HepG2 (cell line): Measurements from ENCODE around the gene YPEL4. TPM values are rescaled to one million over a fixed set of nuclear protein-coding genes. Genes with fewer than 3 reads are reported as not detected.

Experiments used
- AHR ChIP-seq: IDR thresholded peaks from 2 replicates; pipeline ENCODE4 v1.6.1; 2018; ENCODE audit warnings: missing genetic modification reagents, missing compliant biosample characterization
- GATA4 ChIP-seq: sonication (generic); IDR thresholded peaks from 2 replicates; pipeline ENCODE4 v1.6.1; 2016; ENCODE audit warnings: antibody characterized with exemption, low read depth, borderline replicate concordance
- KAT7 ChIP-seq: IDR thresholded peaks from 2 replicates; pipeline ENCODE4 v1.6.1; 2018; ENCODE audit warnings: borderline replicate concordance, missing compliant biosample characterization
- MYNN ChIP-seq: sonication (generic); formaldehyde crosslinking; IDR thresholded peaks from 2 replicates; pipeline ENCODE4 v1.4.0; 2020; ENCODE audit warnings: mild to moderate bottlenecking, low read depth, missing genetic modification reagents
- NR1H2 ChIP-seq: sonication (generic); formaldehyde crosslinking; IDR thresholded peaks from 2 replicates; pipeline ENCODE4 v1.8.1; 2022; ENCODE audit warnings: low read depth, missing genetic modification reagents, borderline replicate concordance
- PHF5A ChIP-seq: IDR thresholded peaks from one replicate; pipeline ENCODE4 v1.6.1; 2018; ENCODE audit warnings: low read depth, missing genetic modification reagents; ENCODE audit not compliant: unreplicated experiment
- SIN3B ChIP-seq: fragments of 150-350 bp; IDR thresholded peaks from 2 replicates; pipeline ENCODE4 v1.6.1; 2014; ENCODE audit warnings: low read length
- SRSF4 ChIP-seq: fragments of 200-400 bp; formaldehyde crosslinking; IDR thresholded peaks from one replicate; pipeline ENCODE4 v1.6.1; 2018; ENCODE audit warnings: mild to moderate bottlenecking, low read depth, low read length, moderate library complexity; ENCODE audit not compliant: poor library complexity, severe bottlenecking
- TEAD3 ChIP-seq: optimal IDR thresholded peaks from 2 replicates; pipeline ENCODE3; 2016; ENCODE audit warnings: borderline replicate concordance
- THYN1 ChIP-seq: sonication (generic); formaldehyde crosslinking; IDR thresholded peaks from 2 replicates; pipeline ENCODE4 v1.8.1; 2023; ENCODE audit warnings: low read depth, mild to moderate bottlenecking, moderate library complexity, missing genetic modification reagents, borderline replicate concordance
- ZC3H13 ChIP-seq: sonication (generic); formaldehyde crosslinking; IDR thresholded peaks from 2 replicates; pipeline ENCODE4 v1.8.1; 2023; ENCODE audit warnings: mild to moderate bottlenecking, missing genetic modification reagents, moderate library complexity
- ZNF264 ChIP-seq: sonication (generic); formaldehyde crosslinking; IDR thresholded peaks from 2 replicates; pipeline ENCODE4 v1.4.0; 2020; ENCODE audit warnings: missing genetic modification reagents
- ZNF350 ChIP-seq: sonication (generic); formaldehyde crosslinking; IDR thresholded peaks from 2 replicates; pipeline ENCODE4 v1.4.0; 2020; ENCODE audit warnings: mild to moderate bottlenecking, low read depth, missing genetic modification reagents, borderline replicate concordance
- ZNF547 ChIP-seq: sonication (generic); formaldehyde crosslinking; IDR thresholded peaks from 2 replicates; pipeline ENCODE4 v1.5.1; 2020; ENCODE audit warnings: mild to moderate bottlenecking, missing genetic modification reagents
- ZNF713 ChIP-seq: sonication (generic); formaldehyde crosslinking; IDR thresholded peaks from 2 replicates; pipeline ENCODE4 v1.4.0; 2020; ENCODE audit warnings: mild to moderate bottlenecking, missing genetic modification reagents
- ZNF777 ChIP-seq: sonication (generic); formaldehyde crosslinking; IDR thresholded peaks from 2 replicates; pipeline ENCODE4 v1.4.0; 2020; ENCODE audit warnings: missing genetic modification reagents
- polyA plus RNA-seq, 8 experiments: library from polyadenylated mRNA; depleted of rRNA in 3 of 8; stranded (reverse) in 7 of 8; unstranded in 1 of 8; fragments of >200 nt; fragmentation: Illumina TruSeq in 4 of 8; extraction: Trizol in 4 of 8; gene quantifications; 2 replicates each; pipeline versions ENCODE4 v1.2.1 to v1.2.3, GENCODE V29; 2011 to 2016; ENCODE audit warnings: low read depth in 4 of 8, missing spikeins in 1 of 8, mixed read lengths in 1 of 8; ENCODE audit not compliant: insufficient read depth in 1 of 8
- total RNA-seq, 5 experiments: library from RNA; depleted of rRNA; stranded (reverse); fragments of >200 nt; fragmentation: Illumina TruSeq; extraction: Trizol; gene quantifications; 2 replicates each; pipeline ENCODE4 v1.2.3, GENCODE V29; 2016; ENCODE audit warnings: low read depth in 1 of 5
- TF ChIP-seq, protein P1 (sequence below): sonication (generic); formaldehyde crosslinking; IDR thresholded peaks from 2 replicates; pipeline ENCODE4 v1.5.0; 2020; ENCODE audit warnings: missing genetic modification reagents, mild to moderate bottlenecking, borderline replicate concordance
- TF ChIP-seq, protein P2 (sequence below): sonication (generic); formaldehyde crosslinking; IDR thresholded peaks from 2 replicates; pipeline ENCODE4 v1.5.1; 2020; ENCODE audit warnings: mild to moderate bottlenecking, missing genetic modification reagents
- TF ChIP-seq, protein P3 (sequence below): sonication (generic); formaldehyde crosslinking; IDR thresholded peaks from 2 replicates; pipeline ENCODE4 v1.4.0; 2020; ENCODE audit warnings: missing genetic modification reagents, borderline replicate concordance
- TF ChIP-seq, protein P4 (sequence below): sonication (generic); formaldehyde crosslinking; IDR thresholded peaks from 2 replicates; pipeline ENCODE4 v1.4.0; 2020; ENCODE audit warnings: mild to moderate bottlenecking, missing genetic modification reagents
- TF ChIP-seq, protein P5 (sequence below): sonication (generic); formaldehyde crosslinking; IDR thresholded peaks from 2 replicates; pipeline ENCODE4 v1.4.0; 2020; ENCODE audit warnings: missing genetic modification reagents
- TF ChIP-seq, protein P6 (sequence below): sonication (generic); formaldehyde crosslinking; IDR thresholded peaks from 2 replicates; pipeline ENCODE4 v1.8.0; 2022; ENCODE audit warnings: mild to moderate bottlenecking, missing genetic modification reagents, moderate library complexity

Gene YPEL4
- total and polyA plus RNA-seq, 2 of the 13 experiments (the other 11 are each of a cell fraction or from before 2014, with no cell fraction given) = 0.04 TPM; not detected in 1

DNA sequence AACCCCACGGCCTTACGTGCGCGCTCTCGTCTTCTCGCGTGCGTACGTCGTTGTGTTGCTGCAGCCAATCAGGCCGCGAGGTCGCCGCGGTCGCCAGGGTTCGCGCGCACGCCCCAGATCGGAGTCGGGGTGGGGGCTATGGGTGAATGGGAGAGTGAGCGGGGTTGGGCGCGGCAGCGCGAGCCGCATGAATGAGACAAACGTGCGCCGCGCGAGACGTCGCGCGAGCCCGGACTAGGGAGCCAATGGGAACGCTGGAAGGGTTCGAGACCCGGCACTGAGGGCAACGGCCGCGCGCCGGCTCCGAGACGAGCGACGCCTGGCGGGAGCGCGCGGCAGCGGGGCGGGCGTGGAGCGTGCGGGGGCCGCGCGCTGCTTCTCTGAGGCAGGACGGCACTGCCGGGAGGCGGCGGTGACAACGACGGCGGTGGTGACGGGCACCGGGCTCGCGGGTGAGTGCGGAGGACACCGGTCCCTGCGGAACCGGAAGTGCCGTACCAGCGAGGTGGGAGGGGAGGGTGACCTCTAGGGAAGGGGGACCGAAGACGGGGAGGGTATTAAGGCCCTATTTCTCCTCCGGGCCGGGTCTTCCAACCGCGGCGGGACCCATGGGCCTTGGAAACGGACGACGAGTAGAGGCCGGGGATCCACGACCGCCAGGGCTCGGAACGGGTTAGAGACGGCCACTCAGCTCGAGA is 18.2 kb upstream of the YPEL4 start, which contains the start of gene ZDHHC5 (continued):
- TF ChIP-seq PHF5A = no peak
- TF ChIP-seq THYN1 = no peak
- TF ChIP-seq ZNF547 (CRISPR knock-in tag) = peak; percentile 34; the same call in 1 of the 2 replicates
- TF ChIP-seq ZNF777 (CRISPR knock-in tag) = peak; percentile 75
- no peak for TF ChIP-seq NR1H2
- no peak for TF ChIP-seq MYNN
- peak; percentile 40; the same call in 1 of the 2 replicates for TF ChIP-seq ZNF350
- TF ChIP-seq ZNF264 (CRISPR knock-in tag) = no peak
- TF ChIP-seq, protein P1, sequence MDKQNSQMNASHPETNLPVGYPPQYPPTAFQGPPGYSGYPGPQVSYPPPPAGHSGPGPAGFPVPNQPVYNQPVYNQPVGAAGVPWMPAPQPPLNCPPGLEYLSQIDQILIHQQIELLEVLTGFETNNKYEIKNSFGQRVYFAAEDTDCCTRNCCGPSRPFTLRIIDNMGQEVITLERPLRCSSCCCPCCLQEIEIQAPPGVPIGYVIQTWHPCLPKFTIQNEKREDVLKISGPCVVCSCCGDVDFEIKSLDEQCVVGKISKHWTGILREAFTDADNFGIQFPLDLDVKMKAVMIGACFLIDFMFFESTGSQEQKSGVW (CRISPR knock-in tag) = no peak
- TF ChIP-seq, protein P2, sequence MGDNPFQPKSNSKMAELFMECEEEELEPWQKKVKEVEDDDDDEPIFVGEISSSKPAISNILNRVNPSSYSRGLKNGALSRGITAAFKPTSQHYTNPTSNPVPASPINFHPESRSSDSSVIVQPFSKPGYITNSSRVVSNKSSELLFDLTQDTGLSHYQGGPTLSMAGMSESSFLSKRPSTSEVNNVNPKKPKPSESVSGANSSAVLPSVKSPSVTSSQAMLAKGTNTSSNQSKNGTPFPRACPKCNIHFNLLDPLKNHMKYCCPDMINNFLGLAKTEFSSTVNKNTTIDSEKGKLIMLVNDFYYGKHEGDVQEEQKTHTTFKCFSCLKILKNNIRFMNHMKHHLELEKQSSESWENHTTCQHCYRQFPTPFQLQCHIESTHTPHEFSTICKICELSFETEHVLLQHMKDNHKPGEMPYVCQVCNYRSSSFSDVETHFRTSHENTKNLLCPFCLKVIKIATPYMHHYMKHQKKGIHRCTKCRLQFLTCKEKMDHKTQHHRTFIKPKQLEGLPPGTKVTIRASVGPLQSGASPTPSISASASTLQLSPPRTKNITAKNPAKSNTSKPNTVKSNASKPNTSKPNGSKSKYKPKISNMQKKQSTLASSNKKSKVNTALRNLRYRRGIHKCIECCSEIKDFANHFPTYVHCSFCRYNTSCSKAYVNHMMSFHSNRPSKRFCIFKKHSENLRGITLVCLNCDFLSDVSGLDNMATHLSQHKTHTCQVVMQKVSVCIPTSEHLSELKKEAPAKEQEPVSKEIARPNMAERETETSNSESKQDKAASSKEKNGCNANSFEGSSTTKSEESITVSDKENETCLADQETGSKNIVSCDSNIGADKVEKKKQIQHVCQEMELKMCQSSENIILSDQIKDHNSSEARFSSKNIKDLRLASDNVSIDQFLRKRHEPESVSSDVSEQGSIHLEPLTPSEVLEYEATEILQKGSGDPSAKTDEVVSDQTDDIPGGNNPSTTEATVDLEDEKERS (CRISPR knock-in tag) = no peak
- TF ChIP-seq TEAD3 (CRISPR knock-in tag) = no peak
- TF ChIP-seq AHR (CRISPR knock-in tag) = no peak
- no peak for TF ChIP-seq SRSF4
- TF ChIP-seq, protein P3, sequence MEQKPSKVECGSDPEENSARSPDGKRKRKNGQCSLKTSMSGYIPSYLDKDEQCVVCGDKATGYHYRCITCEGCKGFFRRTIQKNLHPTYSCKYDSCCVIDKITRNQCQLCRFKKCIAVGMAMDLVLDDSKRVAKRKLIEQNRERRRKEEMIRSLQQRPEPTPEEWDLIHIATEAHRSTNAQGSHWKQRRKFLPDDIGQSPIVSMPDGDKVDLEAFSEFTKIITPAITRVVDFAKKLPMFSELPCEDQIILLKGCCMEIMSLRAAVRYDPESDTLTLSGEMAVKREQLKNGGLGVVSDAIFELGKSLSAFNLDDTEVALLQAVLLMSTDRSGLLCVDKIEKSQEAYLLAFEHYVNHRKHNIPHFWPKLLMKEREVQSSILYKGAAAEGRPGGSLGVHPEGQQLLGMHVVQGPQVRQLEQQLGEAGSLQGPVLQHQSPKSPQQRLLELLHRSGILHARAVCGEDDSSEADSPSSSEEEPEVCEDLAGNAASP (CRISPR knock-in tag) = 0 out of 2 replicates have a peak, but pooled peaks have one; percentile 4
- TF ChIP-seq, protein P4, sequence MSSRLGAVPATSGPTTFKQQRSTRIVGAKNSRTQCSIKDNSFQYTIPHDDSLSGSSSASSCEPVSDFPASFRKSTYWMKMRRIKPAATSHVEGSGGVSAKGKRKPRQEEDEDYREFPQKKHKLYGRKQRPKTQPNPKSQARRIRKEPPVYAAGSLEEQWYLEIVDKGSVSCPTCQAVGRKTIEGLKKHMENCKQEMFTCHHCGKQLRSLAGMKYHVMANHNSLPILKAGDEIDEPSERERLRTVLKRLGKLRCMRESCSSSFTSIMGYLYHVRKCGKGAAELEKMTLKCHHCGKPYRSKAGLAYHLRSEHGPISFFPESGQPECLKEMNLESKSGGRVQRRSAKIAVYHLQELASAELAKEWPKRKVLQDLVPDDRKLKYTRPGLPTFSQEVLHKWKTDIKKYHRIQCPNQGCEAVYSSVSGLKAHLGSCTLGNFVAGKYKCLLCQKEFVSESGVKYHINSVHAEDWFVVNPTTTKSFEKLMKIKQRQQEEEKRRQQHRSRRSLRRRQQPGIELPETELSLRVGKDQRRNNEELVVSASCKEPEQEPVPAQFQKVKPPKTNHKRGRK (CRISPR knock-in tag) = no peak
- TF ChIP-seq ZC3H13 = peak; percentile 58
- peak; percentile 90 for TF ChIP-seq KAT7
- no peak for TF ChIP-seq GATA4
- TF ChIP-seq, protein P5, sequence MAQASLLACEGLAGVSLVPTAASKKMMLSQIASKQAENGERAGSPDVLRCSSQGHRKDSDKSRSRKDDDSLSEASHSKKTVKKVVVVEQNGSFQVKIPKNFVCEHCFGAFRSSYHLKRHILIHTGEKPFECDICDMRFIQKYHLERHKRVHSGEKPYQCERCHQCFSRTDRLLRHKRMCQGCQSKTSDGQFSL (CRISPR knock-in tag) = peak; percentile 28; the same call in 1 of the 2 replicates
- no peak for TF ChIP-seq SIN3B
- no peak for TF ChIP-seq ZNF713 (CRISPR knock-in tag)
- TF ChIP-seq, protein P6, sequence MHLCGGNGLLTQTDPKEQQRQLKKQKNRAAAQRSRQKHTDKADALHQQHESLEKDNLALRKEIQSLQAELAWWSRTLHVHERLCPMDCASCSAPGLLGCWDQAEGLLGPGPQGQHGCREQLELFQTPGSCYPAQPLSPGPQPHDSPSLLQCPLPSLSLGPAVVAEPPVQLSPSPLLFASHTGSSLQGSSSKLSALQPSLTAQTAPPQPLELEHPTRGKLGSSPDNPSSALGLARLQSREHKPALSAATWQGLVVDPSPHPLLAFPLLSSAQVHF = no peak
